ENCODE measurements around the gene SNRNP35. TPM values are rescaled to one million over a fixed set of nuclear protein-coding genes. Genes with fewer than 3 reads are reported as not detected.

SNRNP35 gene
- total and polyA plus RNA-seq, 2 of the 8 experiments (the other 6 are each of a cell fraction or from before 2014, with no cell fraction given), result 8.0 to 16.9 TPM

DNA sequence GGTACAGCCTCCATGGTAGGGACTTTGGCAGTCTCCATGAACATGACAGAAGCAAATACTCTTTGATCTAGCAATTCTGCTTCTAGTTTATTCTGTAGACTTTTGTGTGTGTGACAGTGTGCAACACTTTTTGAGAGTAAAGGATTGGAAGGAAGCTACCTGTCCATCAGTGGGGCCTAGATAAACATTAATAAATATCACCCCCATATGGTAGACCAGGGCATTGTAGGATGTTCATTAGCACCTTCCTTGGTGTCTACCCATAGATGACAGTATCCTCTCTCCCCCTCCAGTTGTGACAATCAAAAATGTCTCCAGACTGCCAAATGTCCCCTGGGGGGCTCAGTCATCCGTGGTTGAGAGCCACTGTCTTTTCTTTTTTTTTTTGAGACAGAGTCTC is 10.8 kb downstream of the SNRNP35 start (continued):
- TF ChIP-seq CBX5 (IDR thresholded peaks at IDR 0.05; ENCODE audit: low read depth, low read length) (no peak), CHD2 (IDR thresholded peaks at IDR 0.05; ENCODE audit: low read length) (no peak), TAF1 (IDR thresholded peaks at IDR 0.05; ENCODE audit: low read depth, low read length) (no peak)

Data from H1 (cell line).